ENCODE measurements around the gene TAF15.
A peak's percentile ranks its signal among the peaks of the same experiment; 100 is the strongest.

The TAF15 gene

GRCh38 chr17:35875072-35875799 is 66.0 kb downstream of the TAF15 start:
- peak; percentile 28 for DNase-seq

DNA sequence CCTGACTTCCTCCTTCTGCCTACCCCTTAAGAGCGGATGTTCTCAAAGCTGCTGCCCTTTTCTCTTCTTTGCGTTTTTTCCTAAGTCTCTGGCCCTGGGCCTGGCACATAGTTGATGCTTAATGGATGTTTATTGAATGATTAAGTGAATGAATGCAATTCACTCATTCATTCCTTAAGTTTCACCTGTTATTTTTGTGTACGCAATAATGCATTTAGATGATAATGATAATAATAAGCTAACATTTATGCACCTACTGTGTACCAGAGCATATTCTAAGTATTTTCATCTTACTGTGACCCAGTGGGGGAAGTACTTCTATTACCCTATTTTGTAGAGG is 66.5 kb downstream of the TAF15 start:
- no peak for DNase-seq

- no peak for DNase-seq
Observed at GRCh38 chr17:35876534-35876933, 67.2 kb downstream of the TAF15 start.

- no peak for DNase-seq
Observed at GRCh38 chr17:35877345-35878029, 68.2 kb downstream of the TAF15 start.

- peak; percentile 13 for DNase-seq
Observed at GRCh38 chr17:35878361-35878760, 69.1 kb downstream of the TAF15 start.

- peak; percentile 48 for DNase-seq
Observed at GRCh38 chr17:35879773-35880654, 70.7 kb downstream of the TAF15 start, which contains the start of gene CCL5. Gene CCL5 (minus strand): TSS chr17:35880360.

- peak; percentile 22 for DNase-seq
Observed at GRCh38 chr17:35889241-35889640, 80.0 kb downstream of the TAF15 start.

DNA sequence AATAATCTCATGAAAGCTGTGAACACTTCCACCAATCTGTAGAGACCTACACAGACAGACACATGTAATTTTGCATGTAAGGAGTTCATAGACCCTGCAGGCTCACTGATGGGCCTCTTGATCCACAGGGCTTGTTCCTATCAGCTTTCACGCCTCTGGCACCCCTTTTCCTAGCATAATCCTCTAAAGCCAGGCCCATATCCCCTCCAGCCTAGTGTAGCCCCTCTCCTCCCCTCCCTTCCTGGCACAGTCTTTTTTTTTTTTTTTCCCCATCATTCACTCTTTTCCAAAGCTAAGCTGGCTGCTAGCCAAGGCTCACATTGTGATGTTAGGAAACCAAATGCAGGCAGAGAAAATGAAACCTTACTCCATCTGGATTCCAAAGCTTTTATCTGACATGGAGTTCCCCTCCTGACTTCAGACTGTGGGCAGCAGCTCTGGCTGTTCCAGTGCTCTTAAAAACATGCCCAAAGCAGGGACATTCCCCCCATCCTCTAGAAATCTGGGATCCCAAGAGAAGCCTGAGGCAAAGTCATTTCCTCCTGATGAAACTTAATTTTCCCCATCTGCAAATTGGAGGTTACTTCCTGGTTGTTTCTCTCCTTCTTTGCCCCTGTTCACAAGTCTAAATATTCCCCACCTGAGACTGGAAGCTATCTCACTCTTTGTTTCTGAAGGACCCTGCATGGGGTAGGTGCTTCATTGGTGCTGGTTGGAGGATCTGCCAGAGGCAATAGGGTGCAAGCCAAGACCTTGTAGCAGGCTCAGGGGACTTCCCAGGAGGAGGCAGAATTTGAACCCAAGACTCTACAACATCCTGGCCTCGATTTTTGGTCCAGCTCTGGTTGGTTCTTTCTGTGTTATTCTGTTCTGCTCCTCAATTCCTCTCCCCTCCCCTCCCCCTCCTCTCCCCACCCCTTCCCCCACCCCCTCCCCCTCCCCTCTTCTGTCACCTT is 80.8 kb downstream of the TAF15 start:
- no peak for DNase-seq

DNA sequence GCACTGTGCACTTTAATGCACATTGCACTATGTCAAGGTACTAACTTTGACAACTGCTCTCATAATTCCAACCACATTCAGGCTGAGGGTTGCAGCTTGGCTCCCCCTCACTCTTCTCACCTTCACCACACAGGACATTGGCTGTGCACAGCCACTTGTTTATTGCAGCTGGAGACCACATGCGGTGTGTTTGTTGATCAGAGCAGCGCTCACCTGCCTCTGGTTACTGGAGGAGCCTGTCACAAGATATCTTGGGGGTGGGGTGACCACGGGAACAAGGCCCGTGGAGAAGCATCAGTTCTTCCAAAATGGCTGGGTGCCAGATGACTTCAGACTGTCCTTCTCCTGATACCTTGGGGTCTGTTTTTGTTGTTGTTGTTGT is 81.5 kb downstream of the TAF15 start:
- DNase-seq: peak; percentile 64

DNA sequence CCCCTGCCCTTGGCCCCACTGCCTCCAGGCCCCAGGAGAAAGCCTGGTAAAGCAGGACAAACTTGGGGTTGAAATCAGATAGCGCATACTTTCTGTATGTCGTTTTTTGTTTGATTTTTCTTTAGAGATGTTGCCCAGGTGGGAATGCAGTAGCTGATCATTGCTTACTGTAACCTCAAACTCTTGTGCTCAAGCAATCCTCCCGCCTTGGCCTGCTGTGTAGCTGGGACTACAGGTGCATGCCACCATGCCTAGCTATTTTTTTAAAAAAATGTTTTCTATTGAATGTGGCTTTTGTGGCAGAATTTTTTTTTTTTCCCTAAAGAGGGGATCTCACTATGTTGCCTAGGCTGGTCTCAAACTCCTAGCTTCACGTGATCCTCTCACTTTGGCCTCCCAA is 82.0 kb downstream of the TAF15 start:
- DNase-seq: no peak

GRCh38 chr17:35892091-35893035 is 83.1 kb downstream of the TAF15 start:
- peak; percentile 66 for DNase-seq

DNA sequence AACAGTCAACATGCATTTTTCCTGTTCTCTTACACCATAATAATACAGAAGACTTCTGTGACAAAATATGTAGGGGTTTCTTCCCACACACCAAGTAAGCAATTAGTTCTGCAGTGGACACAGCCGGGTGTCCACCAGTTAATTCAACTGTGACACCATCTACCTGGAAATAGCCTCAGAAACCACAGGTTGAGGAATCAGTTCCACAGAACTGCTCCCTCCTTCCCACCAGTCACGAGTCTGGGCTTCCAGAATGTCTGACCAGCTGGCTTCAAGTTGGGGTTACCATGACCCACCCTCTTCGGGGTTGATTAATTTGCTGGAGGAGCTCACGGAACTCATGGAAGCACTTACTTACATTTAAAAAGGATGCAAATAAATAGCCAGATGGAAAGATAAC is 84.5 kb downstream of the TAF15 start:
- DNase-seq: no peak

DNA sequence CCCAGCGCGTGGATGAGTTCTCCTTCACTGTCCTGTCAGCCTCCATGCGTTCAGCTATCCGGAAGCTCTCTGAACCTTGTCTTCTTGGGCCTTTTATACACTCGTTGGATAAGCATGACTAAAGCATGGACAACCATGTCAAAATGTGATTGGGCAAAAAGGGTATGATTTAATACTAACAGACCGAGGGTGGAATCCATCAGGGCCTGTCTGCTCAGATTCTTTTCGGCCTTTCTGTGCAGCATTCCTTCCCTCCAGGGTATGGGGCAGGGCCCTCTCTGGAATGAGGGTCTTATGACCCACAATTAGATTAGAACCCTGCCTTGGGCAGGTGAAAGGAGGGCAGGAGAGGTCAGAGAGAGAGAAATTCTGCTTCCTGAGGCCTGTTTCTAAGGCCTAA is 84.9 kb downstream of the TAF15 start:
- no peak for DNase-seq

DNA sequence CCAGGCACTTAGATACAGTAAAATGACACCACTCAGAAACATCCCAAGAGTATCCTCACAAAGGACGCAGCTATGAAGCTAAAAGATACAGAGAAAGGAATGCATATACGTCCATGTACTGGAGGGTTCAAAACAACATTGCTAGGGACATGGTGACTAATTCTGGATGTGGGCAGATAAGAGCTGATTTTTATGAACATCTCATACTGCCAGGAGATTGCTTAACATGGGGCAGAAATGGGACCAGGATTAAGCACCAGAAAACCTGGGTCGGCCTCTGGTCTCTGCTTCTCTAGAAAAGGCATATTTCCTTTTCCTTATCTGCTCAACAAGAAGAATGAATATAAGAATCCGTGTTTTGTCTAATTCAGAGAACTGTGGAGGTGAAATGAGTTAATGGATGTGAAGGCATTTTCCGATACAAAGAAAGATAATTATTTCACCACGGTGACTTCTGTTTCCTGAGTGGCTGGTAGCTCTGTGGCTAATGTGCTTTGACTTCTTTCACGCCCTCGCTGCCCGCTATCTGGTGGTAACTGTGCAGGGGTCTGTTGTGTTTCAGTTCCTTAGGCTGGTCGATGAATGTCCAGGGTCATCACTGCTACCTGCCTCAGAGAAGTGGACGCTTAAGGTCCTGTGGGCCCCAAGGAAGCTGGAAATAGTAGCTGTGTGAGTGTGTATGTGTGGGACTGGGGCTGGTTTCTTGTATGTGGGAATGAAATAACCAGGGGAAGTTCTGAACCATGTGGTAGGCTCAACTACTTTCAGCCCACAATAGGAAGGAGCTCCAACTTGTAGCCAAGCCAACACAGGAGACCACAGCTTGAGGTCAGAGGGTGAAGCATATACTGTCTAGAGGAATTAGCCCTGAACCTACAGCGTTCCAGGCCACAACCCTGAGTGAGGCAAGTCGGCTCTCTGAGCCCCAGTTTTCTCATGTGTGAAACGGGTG is 86.6 kb downstream of the TAF15 start:
- peak; percentile 39 for DNase-seq

All from CD4-positive, alpha-beta T cell treated with Interleukin-17A for 4 hours (primary cell).